H9 (cell line): Measurements from ENCODE around the gene RAB30. TPM values are rescaled to one million over a fixed set of nuclear protein-coding genes. Genes with fewer than 3 reads are reported as not detected.

Source experiments
- DNase-seq: peaks from one replicate; pipeline ENCODE4 v3.0.0-alpha.2; 2017
- H2AFZ ChIP-seq: one replicate; pipeline ENCODE4 v1.6.1; 2013; ENCODE audit warnings: mild to moderate bottlenecking, low read length, control low read depth, moderate library complexity
- H2AK5ac ChIP-seq: 2 replicates; pipeline ENCODE4 v1.6.1; 2013; ENCODE audit warnings: low read length, control low read depth, mixed read lengths; ENCODE audit not compliant: insufficient read length
- H2BK120ac ChIP-seq: one replicate; pipeline ENCODE4 v1.6.1; 2013; ENCODE audit warnings: low read depth, mild to moderate bottlenecking, low read length, control low read depth, inconsistent platforms; ENCODE audit not compliant: poor library complexity, severe bottlenecking
- H2BK12ac ChIP-seq: 2 replicates; pipeline ENCODE4 v1.6.1; 2013; ENCODE audit warnings: low read length, control low read depth, mixed read lengths, low read depth; ENCODE audit not compliant: insufficient read length
- H2BK15ac ChIP-seq: 2 replicates; pipeline ENCODE4 v1.6.1; 2013; ENCODE audit warnings: low read depth, low read length, control low read depth
- H2BK20ac ChIP-seq: one replicate; pipeline ENCODE4 v1.6.1; 2013; ENCODE audit warnings: low read depth, mild to moderate bottlenecking, low read length, control low read depth, inconsistent platforms; ENCODE audit not compliant: poor library complexity, severe bottlenecking
- H2BK5ac ChIP-seq: 2 replicates; pipeline ENCODE4 v1.6.1; 2013; ENCODE audit warnings: low read length, control low read depth, mixed read lengths; ENCODE audit not compliant: insufficient read length
- H3K14ac ChIP-seq: 2 replicates; pipeline ENCODE4 v1.6.1; 2013; ENCODE audit warnings: low read length, control low read depth; ENCODE audit not compliant: insufficient read depth
- H3K18ac ChIP-seq: 2 replicates; pipeline ENCODE4 v1.6.1; 2013; ENCODE audit warnings: low read depth, mild to moderate bottlenecking, mixed read lengths, low read length, control low read depth; ENCODE audit not compliant: insufficient read length
- H3K23ac ChIP-seq: 2 replicates; pipeline ENCODE4 v1.6.1; 2013; ENCODE audit warnings: low read length, control low read depth, mixed read lengths, low read depth; ENCODE audit not compliant: insufficient read length
- H3K23me2 ChIP-seq: 2 replicates; pipeline ENCODE4 v1.6.1; 2013; ENCODE audit warnings: low read depth, mild to moderate bottlenecking, mixed read lengths, low read length, control low read depth; ENCODE audit not compliant: insufficient read length, poor library complexity, severe bottlenecking
- H3K27ac ChIP-seq: 2 replicates; pipeline ENCODE4 v1.5.1; 2013; ENCODE audit warnings: low read length, control low read depth, mixed read lengths, low read depth; ENCODE audit not compliant: insufficient read length
- H3K27me3 ChIP-seq: 2 replicates; pipeline ENCODE4 v1.6.1; 2013; ENCODE audit warnings: low read length, control low read depth, inconsistent platforms; ENCODE audit not compliant: insufficient read depth
- H3K4ac ChIP-seq: 2 replicates; pipeline ENCODE4 v1.6.1; 2013; ENCODE audit warnings: low read depth, mild to moderate bottlenecking, control low read depth, inconsistent platforms, low read length, moderate library complexity
- H3K4me1 ChIP-seq: 2 replicates; pipeline ENCODE4 v1.6.1; 2013; ENCODE audit warnings: low read length, control low read depth, inconsistent platforms; ENCODE audit not compliant: insufficient read depth
- H3K4me2 ChIP-seq: 2 replicates; pipeline ENCODE4 v1.6.1; 2013; ENCODE audit warnings: low read length, control low read depth, mixed read lengths; ENCODE audit not compliant: insufficient read length, insufficient read depth
- H3K56ac ChIP-seq: 2 replicates; pipeline ENCODE4 v1.6.1; 2013; ENCODE audit warnings: low read depth, mild to moderate bottlenecking, mixed read lengths, low read length, control low read depth; ENCODE audit not compliant: insufficient read length
- H3K79me1 ChIP-seq: 2 replicates; pipeline ENCODE4 v1.6.1; 2013; ENCODE audit warnings: low read depth, mild to moderate bottlenecking, moderate library complexity, low read length, control low read depth, inconsistent platforms; ENCODE audit not compliant: insufficient read depth, poor library complexity, severe bottlenecking
- H3K79me2 ChIP-seq: 2 replicates; pipeline ENCODE4 v1.6.1; 2013; ENCODE audit warnings: low read length, control low read depth, inconsistent platforms; ENCODE audit not compliant: insufficient read depth
- H3K9ac ChIP-seq: 2 replicates; pipeline ENCODE4 v1.6.1; 2013; ENCODE audit warnings: low read length, control low read depth, mixed read lengths; ENCODE audit not compliant: insufficient read length; ENCODE audit errors: extremely low read depth
- H3K9me3 ChIP-seq: one replicate; pipeline ENCODE4 v1.6.1; 2013; ENCODE audit warnings: low read depth, low read length, inconsistent platforms; ENCODE audit not compliant: control insufficient read depth
- H3T11ph ChIP-seq: one replicate; pipeline ENCODE4 v1.6.1; 2013; ENCODE audit warnings: mild to moderate bottlenecking, low read length, control low read depth, inconsistent platforms
- H4K20me1 ChIP-seq: one replicate; pipeline ENCODE4 v1.6.1; 2013; ENCODE audit not compliant: control insufficient read depth, insufficient read length, insufficient read depth
- H4K5ac ChIP-seq: 2 replicates; pipeline ENCODE4 v1.6.1; 2013; ENCODE audit warnings: low read depth, mild to moderate bottlenecking, mixed read lengths, low read length, control low read depth; ENCODE audit not compliant: insufficient read length
- H4K8ac ChIP-seq: replicated peaks from 2 replicates; pipeline ENCODE4 v1.6.1; 2013; ENCODE audit warnings: low read length, control low read depth, mixed read lengths, low read depth; ENCODE audit not compliant: insufficient read length
- H4K91ac ChIP-seq: 2 replicates; pipeline ENCODE4 v1.6.1; 2013; ENCODE audit warnings: low read depth, mild to moderate bottlenecking, moderate library complexity, mixed read lengths, low read length, control low read depth; ENCODE audit not compliant: insufficient read length
- H3K27ac Mint-ChIP-seq, 3 experiments: 2 replicates in 2 of 3; 3 replicates in 1 of 3; pipeline ENCODE4 v1.8.0; 2020 to 2021; ENCODE audit warnings: mixed read lengths in 3 of 3, mild to moderate bottlenecking in 1 of 3, moderate library complexity in 1 of 3
- H3K27me3 Mint-ChIP-seq: 2 replicates; pipeline ENCODE4 v1.8.0; 2021; ENCODE audit warnings: low read depth, mild to moderate bottlenecking, moderate library complexity, mixed read lengths
- H3K36me3 Mint-ChIP-seq, 3 experiments: 2 replicates in 2 of 3; 3 replicates in 1 of 3; pipeline ENCODE4 v1.8.0; 2020 to 2021; ENCODE audit warnings: low read depth in 3 of 3, mixed read lengths in 3 of 3; ENCODE audit not compliant: insufficient read depth in 1 of 3
- H3K4me1 Mint-ChIP-seq, 2 experiments: 2 replicates each; pipeline ENCODE4 v1.8.0; 2020; ENCODE audit warnings: mixed read lengths in 2 of 2
- H3K4me3 Mint-ChIP-seq, 2 experiments: 2 replicates in 1 of 2; 3 replicates in 1 of 2; pipeline ENCODE4 v1.8.0; 2020 to 2021; ENCODE audit warnings: mild to moderate bottlenecking in 2 of 2, mixed read lengths in 2 of 2, moderate library complexity in 1 of 2
- H3K9me3 Mint-ChIP-seq, 2 experiments: 2 replicates in 1 of 2; 3 replicates in 1 of 2; pipeline ENCODE4 v1.8.0; 2020; ENCODE audit warnings: mild to moderate bottlenecking in 2 of 2, mixed read lengths in 2 of 2, moderate library complexity in 1 of 2
- CTCF ChIP-seq: fragments of 200-600 bp; sonication (generic); conservative IDR thresholded peaks from 3 replicates; pipeline ENCODE4 v1.8.0; 2021; ENCODE audit warnings: antibody characterized with exemption, mild to moderate bottlenecking
- WGBS: extraction: QIAGEN DNeasy Blood & Tissue Kit; methylation state at CpG from one replicate; pipeline ENCODE4 v1.1.7; 2013; ENCODE audit warnings: missing lambda C conversion rate, low lambda C conversion rate, mixed read lengths; ENCODE audit not compliant: insufficient read length; ENCODE audit errors: extremely low coverage; 5-methylcytosine and 5-hydroxymethylcytosine counted together
- total RNA-seq: library from RNA; stranded (reverse); gene quantifications from 2 replicates; pipeline ENCODE4 v1.2.1, GENCODE V29; 2021

The RAB30 gene
- total RNA-seq, 1 experiment from 2014 or later = 4.8 TPM

DNA sequence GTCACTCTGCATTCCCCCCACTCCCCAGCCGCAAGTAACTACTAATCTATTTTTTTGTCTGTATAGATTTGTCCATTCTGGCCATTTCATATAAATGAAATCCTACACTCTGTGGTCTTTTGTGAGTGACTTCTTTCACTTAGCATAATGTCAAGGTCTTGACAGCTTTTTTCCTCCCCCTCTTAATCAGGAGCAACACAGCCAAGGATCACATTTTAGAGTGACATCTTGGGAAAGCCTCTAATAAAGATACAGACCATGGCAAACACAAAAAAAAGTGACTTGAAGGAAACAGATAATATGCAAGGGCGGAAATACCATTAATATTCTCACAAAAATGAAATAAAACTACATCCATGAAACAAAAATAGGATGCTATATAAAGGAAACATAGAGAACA is 43.9 kb downstream of the RAB30 start:
- Histone ChIP-seq H2BK20ac (no peak overlapping the region), H2AK5ac (no peak overlapping the region), H3K23ac (no peak overlapping the region), H3K9me3 (no peaks in the 10 kb centered on the region), H3K4ac (no peak overlapping the region), H2BK120ac (no peak overlapping the region), H3K27me3 (no peaks in the 10 kb centered on the region), H3K4me2 (no peak overlapping the region), H3K79me2 (no peaks in the 10 kb centered on the region), H3K9ac (no peak overlapping the region), H2AFZ (no peak overlapping the region), H4K91ac (no peak overlapping the region), H4K5ac (no peak overlapping the region), H3K27ac (no peak overlapping the region), H3K14ac (no peak overlapping the region), H3K18ac (no peak overlapping the region), H3T11ph (no peak overlapping the region), H4K20me1 (no peaks in the 10 kb centered on the region), H3K56ac (no peak overlapping the region), H3K23me2 (no peaks in the 10 kb centered on the region), H2BK5ac (no peak overlapping the region), H3K79me1 (peaks cover 3% of the 10 kb centered on the region), H4K8ac (no peak overlapping the region), H2BK15ac (no peak overlapping the region), H2BK12ac (no peak overlapping the region), H3K4me1 (peaks cover 6% of the 10 kb centered on the region; the same call in 1 of the 2 replicates)
- H3K4me3 Mint-ChIP-seq = no peak overlapping the region
- DNase-seq = no peak
- H3K9me3 Mint-ChIP-seq = no peaks in the 10 kb centered on the region
- H3K4me1 Mint-ChIP-seq = peaks cover 26 to 31% of the 10 kb centered on the region in 2 experiments
- no peaks in the 10 kb centered on the region for H3K36me3 Mint-ChIP-seq
- no peaks in the 10 kb centered on the region for H3K27me3 Mint-ChIP-seq
- H3K27ac Mint-ChIP-seq = no peak overlapping the region
- WGBS = no CpG with 5 or more reads among the region's 2 CpGs
- no peak for TF ChIP-seq CTCF
